Stomach (tissue), 9 donors: ENCODE data around the gene ATP2B2. TPM values are rescaled to one million over a fixed set of nuclear protein-coding genes. Genes with fewer than 3 reads are reported as not detected.

Source experiments
- DNase-seq, 2 donors: peaks; one replicate each; pipeline versions ENCODE4 v3.0.0 to v3.0.0-alpha.2; 2013 to 2019
- H3K27ac ChIP-seq, 5 donors: fragments of 200-600 bp in 4 of 5; sonication (generic) in 4 of 5; one replicate each; pipeline ENCODE4 v1.5.1; 2013 to 2019; ENCODE audit warnings: mild to moderate bottlenecking in 1 of 5, moderate library complexity in 1 of 5
- H3K27me3 ChIP-seq, 3 donors: fragments of 200-600 bp; sonication (generic); one replicate each; pipeline ENCODE4 v1.5.1; 2017 to 2019; ENCODE audit warnings: mixed run types in 1 of 3
- H3K36me3 ChIP-seq, 4 donors: fragments of 200-600 bp; sonication (generic); 1 replicate in 3 of 4; 2 replicates in 1 of 4; pipeline ENCODE4 v1.5.1; 2016 to 2019
- H3K4me1 ChIP-seq, 4 donors: fragments of 200-600 bp; sonication (generic); one replicate each; pipeline ENCODE4 v1.5.1; 2016 to 2019
- H3K4me3 ChIP-seq, 4 donors: fragments of 200-600 bp; sonication (generic) in 3 of 4; one replicate each; pipeline ENCODE4 v1.5.1; 2016 to 2019; ENCODE audit warnings: mild to moderate bottlenecking in 1 of 4
- H3K9me3 ChIP-seq, 4 donors: fragments of 200-600 bp; sonication (generic); one replicate each; pipeline ENCODE4 v1.5.1; 2016 to 2019
- CTCF ChIP-seq, 7 experiments: fragments of 450-650 bp in 4 of 7; fragments of 200-600 bp in 3 of 7; sonication (generic) in 3 of 7; IDR thresholded peaks; one replicate each; pipeline ENCODE4 v1.5.1; 2016 to 2019; ENCODE audit warnings: antibody characterized with exemption in 7 of 7, control low read depth in 2 of 7, mild to moderate bottlenecking in 1 of 7
- EP300 ChIP-seq: sonication (generic); formaldehyde crosslinking; IDR thresholded peaks from one replicate; pipeline ENCODE4 v1.6.1; 2017; ENCODE audit warnings: antibody characterized with exemption
- POLR2A ChIP-seq, 4 donors: fragments of 450-650 bp; IDR thresholded peaks; one replicate each; pipeline ENCODE4 v1.6.1; 2016; ENCODE audit warnings: antibody characterized with exemption in 4 of 4, control low read depth in 2 of 4, mild to moderate bottlenecking in 1 of 4, moderate library complexity in 1 of 4
- POLR2AphosphoS5 ChIP-seq, 3 donors: sonication (generic); formaldehyde crosslinking; IDR thresholded peaks; one replicate each; pipeline ENCODE4 v1.6.1; 2016; ENCODE audit warnings: antibody characterized with exemption in 3 of 3
- WGBS, 5 donors: extraction: QIAGEN DNeasy Blood & Tissue Kit in 3 of 5; methylation state at CpG; one replicate each; pipeline versions ENCODE4 v1.1.5 to v1.1.7; 2013 to 2018; 5-methylcytosine and 5-hydroxymethylcytosine counted together
- intact Hi-C: fragments of 100-400 bp; cut with DNase I; formaldehyde crosslinking; loops from one replicate; pipeline ENCODE4 v1.15.1; 2023; ENCODE audit warnings: low total_unique reads
- polyA plus RNA-seq, 3 donors: library from polyadenylated mRNA; stranded (reverse); fragments of 200-250 nt; gene quantifications; one replicate each; pipeline ENCODE4 v1.2.3, GENCODE V29; 2013
- total RNA-seq, 5 donors: library from RNA; depleted of rRNA; stranded (reverse); fragments of >200 nt; gene quantifications; one replicate each; pipeline versions ENCODE4 v1.1.0 to v1.2.3, GENCODE V29; 2014 to 2016
- donor health status: healthy with polysubstance abuse.
- donor health status: Bipolar disorder and iron deficiency.
- donor health status: healthy.

The ATP2B2 gene
- total and polyA plus RNA-seq, 8 donors, result 0.03 to 0.37 TPM; not detected in 6

GRCh38 chr3:10331320-10331719 is 174.1 kb downstream of the ATP2B2 start:
- H3K4me3 ChIP-seq, result no peak overlapping the region
- H3K9me3 ChIP-seq, result no peaks in the 10 kb centered on the region
- intact Hi-C loops, result no loop called here
- H3K36me3 ChIP-seq, result no peaks in the 10 kb centered on the region
- H3K4me1 ChIP-seq, result no peaks in the 10 kb centered on the region
- peaks cover 0 to 54% (median 19%) of the 10 kb centered on the region in 3 donors for H3K27me3 ChIP-seq
- WGBS, 5 donors, result 79 to 85% (median 81%) methylated on average over 8 of the region's 8 CpGs
- TF ChIP-seq EP300 (no peak), CTCF (IDR thresholded peaks at IDR 0.05) (no peak), POLR2AphosphoS5 (IDR thresholded peaks at IDR 0.05) (no peak), POLR2A (IDR thresholded peaks at IDR 0.05) (no peak)
- DNase-seq, result no peak
- H3K27ac ChIP-seq, result no peak overlapping the region

- Histone ChIP-seq H3K9me3 (no peaks in the 10 kb centered on the region), H3K36me3 (no peaks in the 10 kb centered on the region), H3K27me3 (peaks cover 0 to 55% (median 19%) of the 10 kb centered on the region in 3 donors), H3K4me1 (no peaks in the 10 kb centered on the region), H3K4me3 (no peak overlapping the region), H3K27ac (no peak overlapping the region)
- intact Hi-C loops, result no loop called here
- no peak for DNase-seq
- WGBS, 5 donors, result 64 to 75% (median 71%) methylated on average over 12 of the region's 12 CpGs
- TF ChIP-seq CTCF (IDR thresholded peaks at IDR 0.05) (no peak), EP300 (no peak), POLR2A (IDR thresholded peaks at IDR 0.05) (no peak), POLR2AphosphoS5 (IDR thresholded peaks at IDR 0.05) (no peak)
Measured at GRCh38 chr3:10330319-10330718, 175.1 kb downstream of the ATP2B2 start.

- no peak for DNase-seq
- 70 to 79% (median 72%) methylated on average over 14 of the region's 14 CpGs for WGBS, 5 donors
Measured at GRCh38 chr3:10329495-10330015, 175.8 kb downstream of the ATP2B2 start.

GRCh38 chr3:10328460-10329071 is 176.8 kb downstream of the ATP2B2 start:
- Histone ChIP-seq H3K27me3 (peaks cover 0 to 48% (median 19%) of the 10 kb centered on the region in 3 donors), H3K27ac (no peak overlapping the region), H3K36me3 (no peaks in the 10 kb centered on the region), H3K4me3 (no peak overlapping the region), H3K9me3 (no peaks in the 10 kb centered on the region), H3K4me1 (no peaks in the 10 kb centered on the region)
- no peak for TF ChIP-seq POLR2AphosphoS5 (IDR thresholded peaks at IDR 0.05)
- no peak for TF ChIP-seq CTCF (IDR thresholded peaks at IDR 0.05)
- TF ChIP-seq POLR2A (IDR thresholded peaks at IDR 0.05), result no peak
- no peak for TF ChIP-seq EP300
- DNase-seq, result no peak
- intact Hi-C loops, result no loop called here
- 31 to 49% (median 38%) methylated on average over 23 to 31 of the region's 31 CpGs for WGBS, 5 donors

More at GRCh38 chr3:10329495-10330015, 175.8 kb downstream of the ATP2B2 start:
- intact Hi-C loops, result no loop called here
- Histone ChIP-seq H3K9me3 (no peaks in the 10 kb centered on the region), H3K4me1 (no peaks in the 10 kb centered on the region), H3K4me3 (no peak overlapping the region), H3K27ac (no peak overlapping the region), H3K27me3 (peaks cover 0 to 53% (median 19%) of the 10 kb centered on the region in 3 donors), H3K36me3 (no peaks in the 10 kb centered on the region)
- TF ChIP-seq CTCF (IDR thresholded peaks at IDR 0.05) (no peak), POLR2AphosphoS5 (IDR thresholded peaks at IDR 0.05) (no peak), POLR2A (IDR thresholded peaks at IDR 0.05) (no peak), EP300 (no peak)
